Left lung (tissue), 10 donors: ENCODE data around the gene AFAP1L2. TPM values are rescaled to one million over a fixed set of nuclear protein-coding genes. Genes with fewer than 3 reads are reported as not detected.

Source experiments
- ATAC-seq: fragments of 200-7000 bp; cut with Tn5 transposase; one replicate; pipeline ENCODE4 v1.9.1; 2020; ENCODE audit warnings: moderate library complexity
- DNase-seq, 4 donors: peaks; one replicate each; pipeline ENCODE4 v3.0.0-alpha.2; 2013 to 2020
- H3K27ac ChIP-seq, 2 donors: fragments of 200-600 bp; sonication (generic) in 1 of 2; one replicate each; pipeline versions ENCODE4 v1.5.0 to v1.8.0; 2020 to 2021
- H3K27me3 ChIP-seq, 2 donors: fragments of 200-600 bp; sonication (generic) in 1 of 2; one replicate each; pipeline versions ENCODE4 v1.5.0 to v1.8.0; 2020 to 2021
- H3K36me3 ChIP-seq, 2 donors: fragments of 200-600 bp; sonication (generic) in 1 of 2; one replicate each; pipeline versions ENCODE4 v1.5.0 to v1.8.0; 2020 to 2021
- H3K4me1 ChIP-seq, 2 donors: fragments of 200-600 bp; one replicate each; pipeline ENCODE4 v1.8.0; 2021
- H3K4me3 ChIP-seq, 2 donors: fragments of 200-600 bp; sonication (generic) in 1 of 2; one replicate each; pipeline versions ENCODE4 v1.5.0 to v1.8.0; 2020 to 2021; ENCODE audit warnings: mild to moderate bottlenecking in 1 of 2
- H3K9me3 ChIP-seq, 2 donors: fragments of 200-600 bp; sonication (generic) in 1 of 2; one replicate each; pipeline versions ENCODE4 v1.5.0 to v1.8.0; 2020 to 2021
- intact Hi-C, 2 donors: fragments of 100-400 bp; cut with DNase I; formaldehyde crosslinking; loops; one replicate each; pipeline versions ENCODE4 v1.11.2 to v1.14.2; 2022
- polyA plus RNA-seq, 6 donors: library from polyadenylated mRNA; unstranded; fragments of 120-200 nt; gene quantifications; one replicate each; pipeline ENCODE4 v1.2.1, GENCODE V29; 2013; ENCODE audit not compliant: insufficient read length in 6 of 6
- total RNA-seq, 2 donors: library from RNA; stranded (reverse); fragmentation: NEBNext Ultra II Directional; extraction: Animal tissue kit (Norgen Biotek cat#: 25700); gene quantifications; one replicate each; pipeline ENCODE4 v1.2.1, GENCODE V29; 2021
- TF ChIP-seq, protein P1 (sequence below), 2 donors: fragments of 200-600 bp; sonication (generic) in 1 of 2; IDR thresholded peaks; one replicate each; pipeline versions ENCODE4 v1.5.0 to v1.8.0; 2021; ENCODE audit warnings: antibody characterized with exemption in 2 of 2
- donor health status: DM: no; HTN: yes; CAD: no.
- donor health status: DM: no; HTN: no; CAD: no.

The AFAP1L2 gene
- total and polyA plus RNA-seq, 8 donors: 6.4 to 43.3 (median 33.2) TPM

DNA sequence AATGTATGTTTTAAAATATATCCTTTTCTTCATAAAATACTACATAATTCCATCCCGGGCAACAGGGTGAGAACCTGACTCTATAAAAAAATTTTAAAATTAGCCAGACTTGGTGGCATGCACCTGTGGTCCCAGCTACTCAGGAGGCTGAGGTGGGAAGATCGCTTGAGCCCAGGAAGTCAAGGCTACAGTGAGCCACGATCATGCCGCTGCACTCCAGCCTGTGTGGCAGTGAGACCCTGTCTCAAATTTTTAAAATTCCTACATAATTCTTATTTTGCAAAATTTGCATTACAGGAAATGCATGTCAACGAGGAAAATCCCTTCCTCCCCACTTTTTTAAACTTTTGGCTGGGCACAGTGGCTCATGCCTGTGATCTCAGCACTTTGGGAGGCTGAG, 31.3 kb downstream of the AFAP1L2 start:
- Histone ChIP-seq H3K4me1 (no peaks in the 10 kb centered on the region), H3K27ac (no peak overlapping the region), H3K36me3 (no peaks in the 10 kb centered on the region), H3K4me3 (no peak overlapping the region), H3K27me3 (no peaks in the 10 kb centered on the region), H3K9me3 (no peaks in the 10 kb centered on the region)
- no peak for DNase-seq
- TF ChIP-seq, protein P1, sequence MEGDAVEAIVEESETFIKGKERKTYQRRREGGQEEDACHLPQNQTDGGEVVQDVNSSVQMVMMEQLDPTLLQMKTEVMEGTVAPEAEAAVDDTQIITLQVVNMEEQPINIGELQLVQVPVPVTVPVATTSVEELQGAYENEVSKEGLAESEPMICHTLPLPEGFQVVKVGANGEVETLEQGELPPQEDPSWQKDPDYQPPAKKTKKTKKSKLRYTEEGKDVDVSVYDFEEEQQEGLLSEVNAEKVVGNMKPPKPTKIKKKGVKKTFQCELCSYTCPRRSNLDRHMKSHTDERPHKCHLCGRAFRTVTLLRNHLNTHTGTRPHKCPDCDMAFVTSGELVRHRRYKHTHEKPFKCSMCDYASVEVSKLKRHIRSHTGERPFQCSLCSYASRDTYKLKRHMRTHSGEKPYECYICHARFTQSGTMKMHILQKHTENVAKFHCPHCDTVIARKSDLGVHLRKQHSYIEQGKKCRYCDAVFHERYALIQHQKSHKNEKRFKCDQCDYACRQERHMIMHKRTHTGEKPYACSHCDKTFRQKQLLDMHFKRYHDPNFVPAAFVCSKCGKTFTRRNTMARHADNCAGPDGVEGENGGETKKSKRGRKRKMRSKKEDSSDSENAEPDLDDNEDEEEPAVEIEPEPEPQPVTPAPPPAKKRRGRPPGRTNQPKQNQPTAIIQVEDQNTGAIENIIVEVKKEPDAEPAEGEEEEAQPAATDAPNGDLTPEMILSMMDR (IDR thresholded peaks at IDR 0.05): no peak
- ATAC-seq: no peak
- intact Hi-C loops: no loop called here

DNA sequence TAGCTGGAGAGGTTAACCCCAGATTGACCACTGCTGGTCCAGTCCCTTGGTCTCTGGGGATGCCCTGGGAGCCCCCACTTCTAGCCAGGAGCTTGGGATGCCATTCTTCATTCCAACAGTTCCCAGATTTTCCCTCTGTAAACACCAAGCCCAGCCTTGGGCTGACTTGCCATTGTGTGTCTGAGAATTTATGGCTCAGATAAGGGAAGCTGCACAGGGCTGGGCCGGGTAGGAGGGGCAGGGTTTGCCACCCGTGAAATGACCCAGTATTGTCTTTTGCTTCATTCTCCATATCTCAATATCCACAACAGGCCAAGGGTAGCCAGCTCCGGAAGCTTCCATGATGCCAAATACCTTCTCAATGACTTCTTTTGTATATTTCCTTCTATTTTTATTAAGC, 32.1 kb downstream of the AFAP1L2 start:
- H3K9me3 ChIP-seq: no peaks in the 10 kb centered on the region
- no peak for ATAC-seq
- no peak overlapping the region for H3K4me3 ChIP-seq
- H3K27me3 ChIP-seq: no peaks in the 10 kb centered on the region
- TF ChIP-seq, protein P1 (IDR thresholded peaks at IDR 0.05): no peak
- no peak overlapping the region for H3K27ac ChIP-seq
- H3K36me3 ChIP-seq: no peaks in the 10 kb centered on the region
- H3K4me1 ChIP-seq: no peaks in the 10 kb centered on the region
- intact Hi-C loops: no loop called here
- no peak for DNase-seq

DNA sequence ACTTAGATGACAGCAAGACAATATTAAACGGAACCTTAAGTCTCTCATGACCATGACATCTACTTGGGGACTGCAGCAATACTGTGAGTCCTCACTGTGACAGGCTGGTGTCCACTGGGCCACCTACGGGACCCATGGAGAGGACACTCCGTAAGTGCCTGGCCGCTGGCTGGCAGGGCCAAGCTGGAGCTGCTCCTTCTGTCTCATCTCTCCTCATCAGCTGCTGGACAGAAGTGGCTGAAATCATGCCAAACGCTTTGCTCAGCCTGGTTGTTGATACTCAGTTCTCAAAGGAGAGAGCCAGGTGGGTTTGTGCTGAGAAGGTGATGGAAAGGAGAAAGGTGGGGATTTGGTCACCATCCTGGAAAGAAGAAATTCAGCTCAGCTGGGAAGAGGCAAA, 33.3 kb downstream of the AFAP1L2 start:
- intact Hi-C loops: no loop called here
- no peaks in the 10 kb centered on the region for H3K9me3 ChIP-seq
- no peaks in the 10 kb centered on the region for H3K27me3 ChIP-seq
- no peak for ATAC-seq
- H3K36me3 ChIP-seq: no peaks in the 10 kb centered on the region
- no peak overlapping the region for H3K4me3 ChIP-seq
- no peaks in the 10 kb centered on the region for H3K4me1 ChIP-seq
- TF ChIP-seq, protein P1 (IDR thresholded peaks at IDR 0.05): no peak
- DNase-seq: no peak
- no peak overlapping the region for H3K27ac ChIP-seq

DNA sequence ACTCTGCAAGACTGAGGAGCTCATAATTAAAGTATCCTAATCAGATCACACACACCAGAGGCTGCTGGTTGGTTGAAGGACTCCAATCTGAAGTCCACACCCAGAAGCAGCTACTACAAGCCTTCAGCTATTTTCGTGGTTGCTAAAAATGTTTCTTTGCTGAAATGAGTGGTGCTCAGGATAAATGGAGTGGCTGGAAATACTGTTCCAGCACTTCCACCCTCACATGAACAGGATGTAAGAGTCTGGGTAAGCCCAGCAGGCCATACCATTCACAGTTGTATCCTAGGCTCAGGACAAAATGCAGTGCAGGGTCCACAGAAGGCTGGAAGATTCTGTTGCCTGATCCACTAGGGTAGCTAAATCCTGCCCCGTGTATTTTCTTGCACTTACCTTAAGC, 34.1 kb downstream of the AFAP1L2 start:
- Histone ChIP-seq H3K36me3 (no peaks in the 10 kb centered on the region), H3K9me3 (no peaks in the 10 kb centered on the region), H3K27ac (no peak overlapping the region), H3K4me3 (no peak overlapping the region), H3K27me3 (no peaks in the 10 kb centered on the region), H3K4me1 (no peaks in the 10 kb centered on the region)
- ATAC-seq (peak; percentile 80), DNase-seq (no peak)
- TF ChIP-seq, protein P1 (IDR thresholded peaks at IDR 0.05): no peak
- intact Hi-C loops: no loop called here

DNA sequence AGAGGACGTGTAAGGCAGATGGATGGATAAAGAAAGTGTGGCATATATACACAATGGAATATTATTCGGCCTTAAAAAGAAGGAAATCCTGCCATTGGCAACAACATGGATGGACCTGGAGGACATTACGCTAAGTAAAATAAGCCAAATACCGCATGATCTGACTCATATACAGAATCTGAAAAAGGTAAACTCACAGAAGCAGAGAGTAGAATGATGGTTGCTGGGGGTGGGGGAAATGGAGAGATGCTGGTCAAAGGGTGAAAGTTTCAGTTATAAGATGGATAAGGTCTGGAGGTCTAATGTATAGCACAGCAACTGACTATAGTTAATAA, 36.3 kb downstream of the AFAP1L2 start:
- Histone ChIP-seq H3K27ac (no peak overlapping the region), H3K4me3 (no peak overlapping the region), H3K36me3 (no peaks in the 10 kb centered on the region), H3K4me1 (no peaks in the 10 kb centered on the region), H3K27me3 (no peaks in the 10 kb centered on the region), H3K9me3 (no peaks in the 10 kb centered on the region)
- TF ChIP-seq, protein P1 (IDR thresholded peaks at IDR 0.05): no peak
- intact Hi-C loops: no loop called here
- no peak for ATAC-seq
- DNase-seq: no peak
